ENCODE results near the gene COQ8A.
"Not testable (repeated sequence)": the region's sequence is repeated elsewhere in the genome, so short reads cannot be mapped to it uniquely, and the experiment has no call there.

Gene COQ8A

DNA sequence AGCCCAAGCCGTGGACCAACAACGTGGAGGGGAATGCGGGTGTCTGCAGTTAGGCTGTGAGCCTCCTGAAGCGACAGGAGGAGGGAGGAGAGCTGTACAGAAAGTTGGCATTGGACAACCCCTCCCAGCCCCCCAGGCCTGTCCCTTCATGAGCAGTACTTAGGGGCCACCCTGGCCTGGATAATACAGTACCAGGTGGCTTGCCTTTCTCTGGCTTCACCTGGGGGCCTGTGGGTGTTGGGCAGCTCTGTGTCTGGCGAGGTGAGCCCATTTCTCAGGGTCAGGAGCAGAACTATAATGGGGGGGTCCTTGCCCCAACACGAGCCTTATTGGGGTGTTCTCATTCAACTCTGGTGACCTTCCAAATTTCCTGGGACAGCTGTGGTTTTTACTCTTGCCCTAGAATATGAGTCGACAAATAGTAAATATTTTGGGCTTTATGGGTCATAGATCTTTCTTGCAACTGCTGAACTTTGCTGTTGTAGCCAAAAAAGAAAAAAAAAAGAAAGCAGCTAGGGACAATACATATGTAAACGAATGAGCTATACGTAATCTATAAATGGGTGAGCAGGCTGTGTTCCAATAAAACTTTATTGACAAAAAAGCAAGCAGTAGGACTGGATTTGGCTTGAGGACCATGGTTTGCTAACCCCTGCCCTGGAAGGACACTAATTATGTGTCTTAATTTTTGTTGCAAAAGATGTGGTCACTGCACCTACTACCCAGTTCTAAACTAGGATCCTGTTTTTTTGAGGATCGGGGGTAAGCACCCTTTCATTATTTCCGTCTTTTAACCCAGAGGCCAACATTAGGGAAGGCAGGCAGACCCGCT lies 11.4 kb downstream of the COQ8A start:
- DNase-seq (ENCODE audit: low read depth, low spot score): no peak

DNA sequence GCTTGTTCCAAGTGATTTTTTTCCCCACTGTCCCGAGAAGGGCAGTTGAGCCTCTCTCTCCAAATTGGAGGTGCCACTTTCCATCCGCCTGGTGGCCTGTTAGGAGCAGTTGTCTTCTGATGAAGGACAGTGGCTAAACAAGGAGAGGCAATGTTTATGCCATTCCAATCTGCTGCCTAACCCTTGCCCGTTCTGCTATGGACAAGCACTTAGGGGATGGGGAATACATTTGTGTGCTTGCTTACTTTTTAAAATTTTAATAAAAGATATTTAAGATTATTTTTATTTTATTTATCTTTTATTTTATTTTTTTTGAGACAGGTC lies 12.0 kb downstream of the COQ8A start:
- no peak for DNase-seq (ENCODE audit: low read depth, low spot score)

DNA sequence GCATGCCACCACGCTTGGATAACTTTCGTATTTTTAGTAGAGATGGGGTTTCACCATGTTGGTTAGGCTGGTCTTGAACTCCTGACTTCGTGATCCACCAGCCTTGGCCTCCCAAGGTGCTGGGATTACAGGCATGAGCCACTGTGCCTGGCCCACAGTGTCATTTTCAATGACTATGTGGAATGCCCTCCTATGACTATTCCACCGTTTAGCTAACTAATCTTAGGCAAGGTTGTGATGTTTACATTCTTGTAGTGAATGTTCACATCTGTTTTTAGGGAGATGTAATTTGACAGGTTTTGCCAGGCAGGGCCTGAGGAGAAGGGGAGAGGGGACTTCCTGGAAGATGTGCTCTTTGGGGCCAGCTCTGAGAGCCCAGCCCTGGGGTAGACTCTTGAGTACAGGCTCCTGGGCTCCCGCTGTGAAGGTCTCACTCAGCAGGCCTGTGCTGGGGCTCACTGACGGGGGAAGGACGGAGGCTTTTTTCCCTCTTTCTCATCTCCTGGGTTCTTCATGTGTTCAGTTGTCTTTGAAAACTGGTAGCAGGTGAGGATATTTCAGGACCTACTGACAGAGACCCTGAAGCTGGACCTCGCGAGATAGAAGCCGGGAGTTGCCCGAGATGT lies 13.2 kb downstream of the COQ8A start:
- no peak for DNase-seq (ENCODE audit: low read depth, low spot score)

DNA sequence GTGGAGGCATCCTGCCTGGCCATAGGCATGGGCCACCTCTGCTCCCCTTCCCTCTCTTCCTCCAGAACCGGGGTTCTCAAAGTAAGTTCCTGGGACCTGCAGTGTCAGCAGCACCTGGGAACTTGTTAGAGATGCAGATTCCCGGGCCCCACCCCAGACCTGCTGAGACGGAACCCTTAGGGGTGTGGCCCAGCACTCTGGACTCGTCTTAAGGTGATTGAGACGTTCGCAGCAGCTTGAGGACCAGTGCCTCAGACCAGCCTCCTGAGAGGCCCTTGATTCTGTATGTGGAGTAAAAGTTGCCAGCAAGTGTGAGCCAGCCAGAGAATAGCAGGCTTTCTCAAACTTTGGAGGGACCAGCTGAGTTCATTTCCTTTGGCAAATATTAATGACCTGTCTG lies 14.2 kb downstream of the COQ8A start:
- no peak for DNase-seq (ENCODE audit: low read depth, low spot score)

DNA sequence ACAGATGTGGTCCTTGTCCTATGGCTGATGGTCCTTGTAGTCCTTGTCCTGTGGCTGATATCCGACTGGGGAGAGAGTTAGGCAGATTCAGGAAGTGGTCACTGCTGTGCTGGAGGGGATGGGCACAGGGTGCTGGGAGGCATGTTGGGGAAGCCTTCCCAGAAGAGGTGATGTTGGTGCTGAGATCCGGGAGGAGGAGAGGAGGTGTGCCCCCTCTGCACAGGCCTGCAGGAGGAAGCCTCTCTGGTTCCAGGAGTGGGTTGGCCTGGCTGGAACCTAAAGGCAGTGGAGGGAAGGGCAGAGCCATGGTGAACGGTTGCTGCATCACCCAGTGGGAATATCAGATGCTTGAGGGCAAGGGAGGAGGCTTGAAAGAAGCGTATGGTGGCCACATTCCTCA lies 14.7 kb downstream of the COQ8A start:
- DNase-seq (ENCODE audit: low read depth, low spot score): no peak

DNA sequence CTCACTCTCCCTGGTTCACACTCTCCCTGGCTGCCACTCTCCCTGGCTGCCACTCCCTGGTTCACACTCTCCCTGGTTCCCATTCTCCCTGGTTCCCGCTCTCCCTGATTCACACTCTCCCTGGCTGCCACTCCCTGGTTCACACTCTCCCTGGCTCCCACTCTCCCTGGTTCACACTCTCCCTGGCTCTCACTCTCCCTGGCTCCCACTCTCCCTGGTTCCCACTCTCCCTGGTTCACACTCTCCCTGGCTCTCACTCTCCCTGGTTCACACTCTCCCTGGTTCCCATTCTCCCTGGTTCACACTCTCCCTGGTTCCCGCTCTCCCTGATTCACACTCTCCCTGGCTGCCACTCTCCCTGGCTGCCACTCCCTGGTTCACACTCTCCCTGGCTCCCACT lies 15.8 kb downstream of the COQ8A start:
- not testable (repeated sequence) for DNase-seq (ENCODE audit: low read depth, low spot score)

DNA sequence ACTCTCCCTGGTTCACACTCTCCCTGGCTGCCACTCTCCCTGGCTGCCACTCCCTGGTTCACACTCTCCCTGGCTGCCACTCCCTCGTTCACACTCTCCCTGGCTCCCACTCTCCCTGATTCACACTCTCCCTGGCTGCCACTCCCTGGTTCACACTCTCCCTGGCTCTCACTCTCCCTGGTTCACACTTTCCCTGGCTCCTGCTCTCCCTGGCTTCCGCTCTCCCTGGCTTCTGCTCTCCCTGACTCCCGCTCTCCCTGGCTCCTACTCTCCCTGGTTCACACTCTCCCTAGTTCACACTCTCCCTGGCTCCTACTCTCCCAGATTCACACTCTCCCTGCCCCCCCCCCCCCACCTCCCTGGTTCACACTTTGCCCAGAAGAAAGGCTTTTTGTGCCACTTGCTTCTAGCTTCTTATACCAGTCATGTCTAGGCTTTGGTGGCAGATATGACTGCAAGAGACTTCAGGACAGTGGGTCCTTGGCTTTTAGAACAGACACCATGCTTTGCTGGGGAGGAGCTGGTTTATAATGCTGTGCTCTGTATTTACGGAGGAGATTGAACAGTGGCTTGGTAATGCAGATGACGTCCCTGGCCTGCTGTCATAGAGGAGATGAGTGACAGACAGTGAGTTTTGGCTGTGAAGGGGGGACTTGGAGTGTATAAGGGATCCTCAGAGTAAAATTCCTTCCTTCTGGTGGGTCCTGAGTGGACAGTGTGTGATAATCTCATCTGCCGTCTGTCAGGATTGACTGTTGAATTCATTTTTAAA lies 17.0 kb downstream of the COQ8A start:
- no peak for DNase-seq (ENCODE audit: low read depth, low spot score)

DNA sequence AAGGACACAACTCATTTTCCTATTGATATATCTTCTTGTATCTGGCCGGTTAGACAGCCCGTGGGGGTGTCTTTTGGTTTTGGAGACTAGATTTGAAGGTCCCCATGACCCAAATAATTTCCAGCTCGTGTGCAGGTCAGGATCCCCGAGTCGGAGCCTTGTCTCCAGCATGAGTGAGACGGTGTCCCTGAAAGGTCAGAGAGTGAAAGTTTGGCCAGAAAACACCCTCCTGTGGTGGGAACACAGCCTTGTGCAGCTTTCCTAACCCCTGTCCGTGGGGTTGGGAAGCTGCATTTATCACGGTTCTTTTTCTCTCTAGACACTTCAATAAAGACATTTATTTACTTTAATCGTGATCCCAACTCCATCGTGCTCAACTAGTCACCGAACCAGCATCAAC lies 17.6 kb downstream of the COQ8A start:
- no peak for DNase-seq (ENCODE audit: low read depth, low spot score)

DNA sequence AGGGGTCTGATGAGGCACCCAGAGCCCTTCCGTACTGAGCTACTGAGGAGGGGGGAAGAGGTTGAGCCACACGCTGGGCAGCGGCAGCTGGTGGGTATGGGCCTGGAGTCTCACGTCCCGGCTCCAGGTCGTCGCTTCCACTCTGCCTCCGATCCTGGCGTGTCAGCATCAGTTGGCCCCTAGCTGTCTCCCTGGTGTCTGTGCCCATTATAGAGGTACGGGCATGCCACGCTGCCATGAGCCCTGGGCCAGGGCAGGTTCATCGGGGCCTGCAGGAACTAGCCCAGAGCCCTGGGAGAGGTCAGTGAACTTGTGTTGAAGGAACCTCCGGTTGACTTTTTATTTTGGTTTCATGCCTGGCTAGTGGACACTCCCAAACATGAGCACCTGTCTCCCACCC lies 18.2 kb downstream of the COQ8A start:
- DNase-seq (ENCODE audit: low read depth, low spot score): no peak

DNA sequence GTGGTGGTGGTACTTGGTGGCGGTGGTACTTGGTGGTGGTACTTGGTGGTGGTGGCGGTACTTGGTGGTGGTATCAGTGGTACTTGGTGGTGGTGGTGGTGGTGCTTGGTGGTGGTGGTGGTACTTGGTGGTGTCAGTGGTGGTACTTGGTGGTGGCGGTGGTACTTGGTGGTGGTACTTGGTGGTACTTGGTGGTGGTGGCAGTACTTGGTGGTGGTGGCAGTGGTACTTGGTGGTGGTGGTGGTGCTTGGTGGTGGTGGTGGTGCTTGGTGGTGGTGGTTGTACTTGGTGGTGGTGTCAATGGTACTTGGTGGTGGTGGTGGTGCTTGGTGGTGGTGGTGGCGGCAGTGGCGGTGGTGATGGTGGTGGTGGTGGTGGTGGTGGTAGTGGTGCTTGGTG lies 20.2 kb downstream of the COQ8A start:
- DNase-seq (ENCODE audit: low read depth, low spot score): no peak

DNA sequence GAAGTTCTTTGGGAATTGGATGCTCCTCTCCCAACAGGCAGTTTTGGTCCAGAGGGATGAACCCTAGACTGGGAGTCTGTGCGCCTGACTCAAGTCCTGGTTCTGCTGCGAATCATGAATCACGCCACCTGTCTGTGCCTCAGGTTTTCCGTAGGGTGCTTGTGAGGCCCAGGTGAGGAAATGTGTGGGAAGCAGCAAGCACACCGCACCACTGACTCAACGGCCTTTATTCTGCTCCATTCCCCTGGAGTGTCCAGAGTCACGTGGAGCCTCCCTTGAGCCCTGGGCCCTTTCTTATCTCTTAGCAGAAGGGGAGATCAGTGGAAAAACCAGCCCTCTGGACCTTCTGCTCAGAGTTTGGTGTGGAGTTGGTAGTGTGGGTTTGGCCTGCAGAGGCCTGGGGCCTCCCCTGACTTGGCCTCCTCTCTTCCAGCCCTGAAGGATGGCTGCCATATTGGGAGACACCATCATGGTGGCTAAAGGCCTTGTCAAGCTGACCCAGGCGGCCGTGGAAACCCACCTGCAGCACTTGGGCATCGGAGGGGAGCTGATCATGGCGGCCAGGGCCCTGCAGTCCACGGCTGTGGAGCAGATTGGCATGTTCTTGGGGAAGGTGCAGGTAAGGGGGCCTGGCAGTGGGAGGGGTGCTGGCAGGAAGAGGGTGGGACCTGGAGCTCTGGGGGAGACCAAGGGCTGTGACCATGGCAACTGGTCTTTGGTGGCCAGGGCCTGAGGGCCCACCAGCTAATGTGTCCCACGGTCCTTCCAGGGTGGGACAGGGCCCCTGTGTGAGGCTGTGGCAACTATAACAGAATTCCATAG lies 21.1 kb downstream of the COQ8A start:
- no peak for DNase-seq (ENCODE audit: low read depth, low spot score)

DNA sequence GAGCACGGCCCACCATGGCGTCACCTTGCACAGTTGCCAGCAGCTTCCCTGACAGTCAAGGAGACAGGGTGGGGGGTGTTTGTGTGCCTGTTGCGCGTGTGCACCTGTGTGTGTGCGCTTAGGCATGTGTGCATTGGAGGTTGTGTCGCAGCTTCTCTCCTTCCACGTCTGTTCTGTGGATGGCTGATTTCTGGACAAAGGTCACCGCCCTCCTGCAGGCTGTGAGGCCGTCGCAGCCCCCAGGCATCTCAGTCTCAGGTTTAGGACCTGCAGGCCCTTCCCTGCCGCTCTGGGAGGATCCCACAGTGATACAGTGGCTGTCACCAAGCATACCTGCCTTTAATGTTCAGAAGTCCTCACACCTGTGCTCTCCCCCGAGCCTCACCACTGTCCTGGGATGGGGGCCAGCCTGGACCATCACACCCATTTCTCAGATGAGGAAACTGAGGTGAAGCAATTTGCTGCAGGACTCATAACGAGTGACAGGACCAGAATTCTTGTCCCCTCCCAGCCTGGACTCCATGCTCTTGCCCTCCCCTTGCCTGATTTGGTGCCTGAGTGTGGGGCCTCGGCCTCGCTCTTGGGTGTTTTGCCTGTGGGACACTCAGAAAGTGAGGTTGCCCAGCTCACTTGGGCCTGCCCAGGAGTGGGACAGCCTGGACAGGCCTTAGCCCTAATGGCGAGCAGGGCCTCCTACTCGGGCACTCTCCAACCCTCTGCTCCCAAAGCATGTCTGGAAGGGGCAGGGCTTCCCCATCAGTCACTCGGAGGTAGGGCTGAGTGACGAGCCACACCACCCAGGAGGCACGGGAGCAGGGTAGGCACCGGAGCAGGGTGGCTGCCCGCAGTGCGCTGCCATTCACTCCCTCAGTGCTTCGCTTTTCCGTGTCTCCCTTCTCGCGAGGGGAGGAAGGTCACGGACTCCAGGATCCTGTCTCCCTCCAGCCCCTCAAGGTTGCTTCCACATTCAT lies 22.6 kb downstream of the COQ8A start:
- DNase-seq (ENCODE audit: low read depth, low spot score): no peak

DNA sequence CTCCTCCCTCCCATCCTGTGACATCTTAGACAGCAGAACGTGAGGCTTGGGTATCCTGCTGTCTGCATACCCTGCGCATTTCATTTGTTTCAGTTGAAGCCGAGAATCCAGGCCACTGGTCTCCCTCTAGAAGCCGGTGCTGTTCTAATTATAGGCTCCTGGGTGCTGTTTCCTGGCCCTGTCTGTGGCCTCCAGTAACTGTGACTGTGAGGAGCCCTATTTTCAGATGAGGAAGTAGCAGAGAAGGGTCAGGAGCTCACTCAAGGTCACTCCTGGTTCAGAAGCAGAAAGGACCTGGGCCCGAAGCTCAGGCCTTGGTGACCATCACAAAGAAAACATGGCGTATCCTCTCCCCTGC lies 24.0 kb downstream of the COQ8A start:
- DNase-seq (ENCODE audit: low read depth, low spot score): no peak

DNA sequence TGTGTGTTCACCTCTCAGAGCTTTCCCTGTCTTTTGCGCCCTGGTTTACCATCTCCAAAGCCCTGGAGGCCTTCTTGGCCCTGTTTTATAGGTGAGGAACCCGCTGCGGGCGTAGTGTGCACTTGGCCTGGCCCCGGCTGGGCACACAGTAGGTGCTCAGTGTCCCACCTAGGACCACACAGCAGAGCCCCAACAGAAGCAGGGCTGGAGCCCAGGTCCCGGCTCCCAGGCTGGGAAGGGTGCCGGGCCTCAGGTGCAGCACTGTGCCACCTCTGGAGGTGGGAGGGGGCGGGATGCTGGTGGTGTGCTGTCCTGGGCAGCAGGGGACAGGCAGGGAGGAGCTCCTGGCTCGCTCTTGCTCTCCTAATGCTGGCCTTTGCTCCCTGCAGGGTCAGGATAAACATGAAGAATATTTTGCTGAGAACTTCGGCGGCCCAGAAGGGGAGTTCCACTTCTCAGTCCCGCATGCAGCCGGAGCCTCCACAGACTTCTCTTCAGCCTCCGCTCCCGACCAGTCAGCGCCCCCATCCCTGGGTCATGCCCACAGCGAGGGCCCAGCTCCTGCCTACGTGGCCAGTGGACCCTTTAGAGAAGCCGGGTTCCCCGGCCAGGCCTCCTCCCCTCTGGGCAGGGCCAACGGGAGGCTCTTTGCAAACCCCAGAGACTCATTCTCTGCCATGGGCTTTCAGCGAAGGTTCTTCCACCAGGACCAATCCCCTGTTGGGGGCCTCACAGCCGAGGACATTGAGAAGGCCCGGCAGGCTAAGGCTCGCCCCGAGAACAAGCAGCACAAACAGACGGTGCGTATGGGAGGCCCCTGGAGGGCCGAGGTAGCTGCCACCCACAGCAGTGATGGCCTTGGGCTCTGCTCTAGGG lies 24.8 kb downstream of the COQ8A start:
- no peak for DNase-seq (ENCODE audit: low read depth, low spot score)

DNA sequence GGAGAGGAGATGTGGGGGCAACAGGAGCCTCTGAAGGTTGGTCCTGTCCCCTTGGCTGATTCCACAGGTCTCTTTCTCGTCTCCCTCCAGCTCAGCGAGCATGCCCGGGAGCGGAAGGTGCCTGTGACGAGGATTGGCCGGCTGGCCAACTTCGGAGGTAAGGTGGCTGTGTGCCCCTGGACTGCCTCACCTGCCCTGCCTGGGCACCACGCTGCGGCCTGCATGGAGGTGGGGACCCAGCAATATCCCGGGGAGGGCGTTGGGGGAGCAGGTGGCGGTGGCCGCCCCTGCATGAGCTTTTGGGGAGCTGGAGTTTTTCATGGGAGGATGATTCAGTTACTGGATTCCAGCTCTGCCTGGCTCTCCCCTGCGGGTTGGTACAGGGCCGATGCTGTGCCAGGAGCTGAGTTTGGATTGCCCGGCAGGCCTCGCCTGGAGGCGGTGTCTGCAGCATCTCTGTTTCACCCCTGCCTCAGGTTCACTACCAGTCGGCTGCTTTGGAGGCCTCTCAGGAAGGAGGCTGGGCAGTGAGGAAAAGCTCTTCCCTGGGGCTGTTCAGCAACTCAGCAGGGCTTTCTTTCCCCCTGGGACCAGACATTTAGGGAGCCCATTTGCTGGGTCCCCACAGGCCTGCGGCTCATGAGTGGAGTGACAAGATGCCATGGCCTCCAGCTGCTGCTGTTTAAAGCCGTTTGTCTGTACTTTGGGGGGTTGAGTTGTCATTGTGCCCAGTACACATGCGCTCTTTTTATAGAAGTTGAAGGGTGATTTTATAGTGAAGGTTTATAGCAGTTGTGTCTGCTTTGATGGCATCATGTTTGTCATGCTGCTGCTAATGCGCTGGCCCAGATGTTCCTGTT lies 25.7 kb downstream of the COQ8A start:
- no peak for DNase-seq (ENCODE audit: low read depth, low spot score)

DNA sequence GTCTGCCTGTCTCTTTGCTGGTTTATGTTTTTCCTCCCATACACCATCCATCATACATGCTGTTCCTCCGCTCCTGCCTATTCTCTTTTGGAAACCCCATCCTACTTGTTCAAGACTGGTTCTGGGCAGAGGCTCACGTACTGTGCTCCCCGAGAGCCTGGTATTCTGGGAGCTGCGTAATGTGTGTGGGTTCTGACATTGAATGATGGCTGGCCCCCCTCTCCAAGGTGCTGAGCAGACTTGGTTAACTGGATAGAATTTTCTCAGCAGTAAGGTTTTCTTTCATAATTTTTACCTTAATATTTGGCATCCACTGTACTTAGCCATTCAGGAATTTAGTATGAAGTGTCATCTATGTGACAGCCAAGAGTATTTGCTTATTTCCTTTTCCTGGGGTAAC lies 26.6 kb downstream of the COQ8A start:
- DNase-seq (ENCODE audit: low read depth, low spot score): no peak

DNA sequence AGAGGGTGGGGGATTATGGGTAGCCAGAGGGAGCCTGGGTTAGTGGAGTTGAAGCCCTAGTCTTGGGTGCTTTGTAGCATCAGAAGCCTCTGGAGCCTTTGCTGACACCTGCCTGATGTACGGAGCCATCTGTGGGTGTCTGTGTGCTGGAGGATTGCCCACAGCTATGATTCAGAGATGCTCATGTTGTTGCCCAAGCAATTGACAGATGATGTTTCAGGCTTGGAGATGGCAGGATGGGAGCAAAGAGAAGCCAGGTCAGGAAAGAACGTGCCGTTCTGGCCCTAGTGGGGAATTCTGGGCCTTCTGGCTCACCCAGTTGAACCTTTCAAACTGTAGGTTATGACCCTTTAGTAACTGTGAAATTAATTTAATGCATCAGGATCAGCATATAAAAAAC lies 27.6 kb downstream of the COQ8A start:
- no peak for DNase-seq (ENCODE audit: low read depth, low spot score)

DNA sequence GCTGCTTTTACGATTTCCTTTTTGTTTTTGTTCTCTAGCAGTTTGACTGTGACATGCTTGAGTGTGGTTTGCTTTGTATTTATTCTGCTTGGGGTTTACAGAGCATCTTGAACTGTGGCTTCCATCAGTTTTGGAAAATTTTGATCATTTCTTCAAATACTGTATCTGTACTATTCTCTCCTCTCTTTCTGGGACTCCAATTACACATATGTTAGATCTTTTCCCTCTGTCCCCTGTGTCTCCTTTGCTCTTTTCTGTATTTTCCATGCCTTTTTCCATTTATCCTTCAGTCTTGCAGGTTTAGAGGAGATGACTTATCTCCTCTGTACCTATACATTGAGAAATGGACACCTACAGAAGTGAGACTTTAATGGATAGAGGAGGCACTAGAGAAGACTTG lies 31.7 kb downstream of the COQ8A start:
- DNase-seq (ENCODE audit: low read depth, low spot score): no peak

DNA sequence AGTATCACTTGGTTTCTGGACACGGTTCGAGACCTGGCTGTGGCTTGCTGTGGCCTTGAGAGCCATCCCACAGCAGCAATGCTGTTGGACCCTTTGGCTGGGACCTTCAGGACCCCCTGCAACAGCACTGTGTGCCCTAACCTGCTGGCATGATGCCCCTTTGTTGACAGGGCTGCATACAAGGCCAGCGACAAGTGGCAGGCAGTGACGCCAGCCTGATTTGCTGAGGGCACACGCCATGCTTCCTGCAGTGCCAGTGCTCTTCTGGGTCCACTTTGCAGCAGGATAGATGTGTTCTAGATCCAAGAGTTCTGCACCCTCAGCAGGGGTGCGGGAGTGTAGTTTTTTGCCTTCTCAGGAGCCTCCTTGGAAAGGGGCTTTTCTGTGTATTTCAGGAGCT lies 32.8 kb downstream of the COQ8A start:
- DNase-seq (ENCODE audit: low read depth, low spot score): no peak
